HepG2 (cell line): Measurements from ENCODE around the gene EHBP1. TPM values are rescaled to one million over a fixed set of nuclear protein-coding genes. Genes with fewer than 3 reads are reported as not detected.
A peak's percentile ranks its signal among the peaks of the same experiment; 100 is the strongest.

Source experiments
- ATAC-seq: fragments of 200-7000 bp; cut with Tn5 transposase; 3 replicates; pipeline ENCODE4 v1.9.1; 2020; ENCODE audit warnings: mild to moderate bottlenecking, moderate library complexity
- BruUV-seq: library from RNA; stranded (reverse); fragments of 400-500 nt; replicated peaks from 2 replicates; lab custom pipeline; 2021; lab: Mats Ljungman, UMichigan
- CTCF ChIA-PET: fragments of 300-600 bp; formaldehyde crosslinking; extraction: SDS; loops from one replicate; lab custom pipeline; 2021; ENCODE audit warnings: low total read pairs, inconsistent platforms, low intra/inter-chr PET ratio; lab: Yijun Ruan, JAX
- POLR2A ChIA-PET: fragments of 350-600 bp; sonication (Branson Sonifier 250); formaldehyde crosslinking; loops from one replicate; lab custom pipeline; 2020; ENCODE audit warnings: antibody characterized with exemption, inconsistent platforms; lab: Yijun Ruan, JAX
- DNase-seq: peaks from one replicate; pipeline ENCODE4 v3.0.0-alpha.2; 2015; ENCODE audit warnings: low spot score
- FAIRE-seq: peaks from 3 replicates; lab custom pipeline; 2011; peaks lifted over from hg19 to GRCh38; lab: Jason Lieb, UNC
- H2AFZ ChIP-seq: one replicate; pipeline ENCODE4 v1.6.1; 2011; ENCODE audit warnings: low read length, inconsistent platforms
- H3K27ac ChIP-seq: fragments of 300-600 bp; 3 replicates; pipeline ENCODE4 v1.8.0; 2011; ENCODE audit warnings: mixed run types, mild to moderate bottlenecking, mixed read lengths, low read length, inconsistent platforms; ENCODE audit not compliant: insufficient read depth; ENCODE audit errors: extremely low read length
- H3K27me3 ChIP-seq, 2 experiments: fragments of 200-600 bp in 1 of 2; 2 replicates in 1 of 2; 3 replicates in 1 of 2; pipeline versions ENCODE4 v1.6.0 to v1.8.0; 2011; ENCODE audit warnings: low read length in 2 of 2, mild to moderate bottlenecking in 2 of 2, moderate library complexity in 2 of 2, inconsistent platforms in 1 of 2; ENCODE audit not compliant: insufficient read depth in 2 of 2, control insufficient read depth in 1 of 2
- H3K36me3 ChIP-seq, 2 experiments: fragments of 200-600 bp in 1 of 2; replicated peaks in 1 of 2; 2 replicates in 1 of 2; 3 replicates in 1 of 2; pipeline versions ENCODE4 v1.5.1 to v1.8.0; 2011; ENCODE audit warnings: low read length in 2 of 2, inconsistent platforms in 1 of 2; ENCODE audit not compliant: insufficient read depth in 2 of 2, control insufficient read depth in 1 of 2
- H3K4me1 ChIP-seq: 2 replicates; pipeline ENCODE4 v1.5.1; 2012; ENCODE audit warnings: low read length, inconsistent platforms; ENCODE audit not compliant: insufficient read depth
- H3K4me2 ChIP-seq: 2 replicates; pipeline ENCODE4 v1.6.0; 2011; ENCODE audit warnings: low read depth, low read length, inconsistent platforms
- H3K4me3 ChIP-seq, 3 experiments: fragments of 200-600 bp in 1 of 3; sonication (generic), shearing (Covaris generic) in 1 of 3; replicated peaks in 1 of 3; 2 replicates each; pipeline ENCODE4 v1.5.1; 2011 to 2016; ENCODE audit warnings: low read length in 3 of 3, inconsistent platforms in 2 of 3, low read depth in 2 of 3, mild to moderate bottlenecking in 2 of 3, control low read depth in 1 of 3, mixed read lengths in 1 of 3; ENCODE audit not compliant: insufficient read depth in 1 of 3
- H3K79me2 ChIP-seq: one replicate; pipeline ENCODE4 v1.6.1; 2011; ENCODE audit warnings: low read length, inconsistent platforms; ENCODE audit not compliant: insufficient read depth
- H3K9ac ChIP-seq: 2 replicates; pipeline ENCODE4 v1.6.0; 2011; ENCODE audit warnings: mild to moderate bottlenecking, low read depth, low read length, inconsistent platforms; ENCODE audit not compliant: insufficient read depth
- H3K9me3 ChIP-seq: 2 replicates; pipeline ENCODE4 v1.5.1; 2012; ENCODE audit warnings: mild to moderate bottlenecking, low read length
- H4K20me1 ChIP-seq: 2 replicates; pipeline ENCODE4 v1.6.0; 2011; ENCODE audit warnings: inconsistent platforms, mild to moderate bottlenecking, low read length, moderate library complexity; ENCODE audit not compliant: insufficient read depth
- AFF4 ChIP-seq: sonication (generic); formaldehyde crosslinking; IDR thresholded peaks from 2 replicates; pipeline ENCODE4 v1.4.0; 2020; ENCODE audit warnings: missing genetic modification reagents
- ETS1 ChIP-seq: sonication (generic); formaldehyde crosslinking; IDR thresholded peaks from 2 replicates; pipeline ENCODE4 v1.4.0; 2020; ENCODE audit warnings: missing genetic modification reagents
- KMT2B ChIP-seq: IDR thresholded peaks from 2 replicates; pipeline ENCODE4 v1.6.1; 2016; ENCODE audit warnings: missing genetic modification reagents, missing compliant biosample characterization
- RBM22 ChIP-seq: fragments of 200-400 bp; formaldehyde crosslinking; optimal IDR thresholded peaks from 2 replicates; pipeline ENCODE3; 2017; ENCODE audit warnings: mild to moderate bottlenecking, low read length, moderate library complexity
- RORA ChIP-seq: sonication (generic); formaldehyde crosslinking; IDR thresholded peaks from 2 replicates; pipeline ENCODE4 v1.5.0; 2020; ENCODE audit warnings: mild to moderate bottlenecking, missing genetic modification reagents, moderate library complexity
- ZFP41 ChIP-seq: sonication (generic); formaldehyde crosslinking; IDR thresholded peaks from 2 replicates; pipeline ENCODE4 v1.4.0; 2020; ENCODE audit warnings: mild to moderate bottlenecking, missing genetic modification reagents, borderline replicate concordance
- ZNF282 ChIP-seq: fragments of 450-650 bp; IDR thresholded peaks from 2 replicates; pipeline ENCODE4 v1.6.1; 2018; ENCODE audit not compliant: partially characterized antibody
- ZNF546 ChIP-seq: sonication (generic); formaldehyde crosslinking; conservative IDR thresholded peaks from 2 replicates; pipeline ENCODE4 v1.8.1; 2023; ENCODE audit warnings: mild to moderate bottlenecking, missing genetic modification reagents
- WGBS: methylation state at CpG from one replicate; pipeline ENCODE4 v1.1.6; 2017; ENCODE audit warnings: low lambda C conversion rate; 5-methylcytosine and 5-hydroxymethylcytosine counted together
- in situ Hi-C: cut with HindIII; loops from 2 replicates; pipeline ENCODE4 v1.10.0; 2017; ENCODE audit warnings: low pct_unique_long_range_greater_than_20kb; ENCODE audit not compliant: extremely low pct_ligation_motif_present
- intact Hi-C: fragments of 100-400 bp; cut with micrococcal nuclease; formaldehyde crosslinking; loops from one replicate; pipeline ENCODE4 v1.10.0; 2022; ENCODE audit not compliant: unreplicated experiment
- polyA plus RNA-seq, 8 experiments: library from polyadenylated mRNA; depleted of rRNA in 3 of 8; stranded (reverse) in 7 of 8; unstranded in 1 of 8; fragments of >200 nt; fragmentation: Illumina TruSeq in 4 of 8; extraction: Trizol in 4 of 8; gene quantifications; 2 replicates each; pipeline versions ENCODE4 v1.2.1 to v1.2.3, GENCODE V29; 2011 to 2016; ENCODE audit warnings: low read depth in 4 of 8, missing spikeins in 1 of 8, mixed read lengths in 1 of 8; ENCODE audit not compliant: insufficient read depth in 1 of 8
- total RNA-seq, 5 experiments: library from RNA; depleted of rRNA; stranded (reverse); fragments of >200 nt; fragmentation: Illumina TruSeq; extraction: Trizol; gene quantifications; 2 replicates each; pipeline ENCODE4 v1.2.3, GENCODE V29; 2016; ENCODE audit warnings: low read depth in 1 of 5

The EHBP1 gene
- total and polyA plus RNA-seq, 2 of the 13 experiments (the other 11 are each of a cell fraction or from before 2014, with no cell fraction given), result 93.5 to 146 TPM

DNA sequence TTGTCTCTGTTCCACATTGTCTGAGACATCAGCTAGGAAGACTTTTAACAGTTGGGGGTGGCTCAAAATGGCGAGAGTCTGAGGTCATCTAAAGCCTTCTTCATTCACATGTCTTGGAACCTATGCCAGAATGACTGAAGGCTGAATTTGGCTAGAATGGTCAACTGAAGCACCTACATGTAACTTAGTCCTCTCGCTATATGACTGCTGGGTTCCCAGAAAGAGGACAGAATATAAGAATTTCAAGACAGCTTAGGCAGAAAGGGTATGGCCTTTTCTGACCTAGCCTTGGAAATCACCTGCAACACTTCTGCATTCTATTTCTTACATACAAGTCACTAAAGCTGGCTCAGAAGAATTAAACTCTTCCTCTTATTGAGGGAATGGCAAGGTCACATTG, 269.5 kb downstream of the EHBP1 start:
- ChIA-PET CTCF (no interaction called here), POLR2A (no interaction called here)

More for the DNA sequence above, 269.5 kb downstream of the EHBP1 start:
- Histone ChIP-seq H3K36me3 (peaks cover 11 to 78% of the 10 kb centered on the region in 2 experiments), H3K4me3 (no peak overlapping the region), H3K4me1 (no peaks in the 10 kb centered on the region), H3K79me2 (no peaks in the 10 kb centered on the region), H3K27me3 (no peaks in the 10 kb centered on the region), H3K4me2 (no peak overlapping the region), H4K20me1 (no peaks in the 10 kb centered on the region), H3K9me3 (no peaks in the 10 kb centered on the region), H2AFZ (no peak overlapping the region), H3K27ac (no peak overlapping the region), H3K9ac (no peak overlapping the region)
- intact Hi-C loops, result no loop called here
- TF ChIP-seq RORA, result no peak
- no peak for TF ChIP-seq AFF4
- TF ChIP-seq ETS1 (CRISPR knock-in tag), result no peak
- no peak for TF ChIP-seq ZFP41 (CRISPR knock-in tag)
- TF ChIP-seq RBM22, result peak; percentile 91
- no peak for TF ChIP-seq ZNF282
- TF ChIP-seq KMT2B, result no peak
- TF ChIP-seq ZNF546, result no peak
- ATAC-seq (peak; percentile 31; the same call in 2 of the 3 replicates), DNase-seq (no peak), FAIRE-seq (no peak)
- WGBS, result 95% methylated on average over 2 of the region's 2 CpGs
- BruUV-seq, result no TSS peak
- in situ Hi-C loops, result no loop called here
